Glomerular endothelial cell (primary cell): ENCODE results near the gene PROM1. TPM values are rescaled to one million over a fixed set of nuclear protein-coding genes. Genes with fewer than 3 reads are reported as not detected.

ENCODE experiments used
- DNase-seq: peaks from one replicate; pipeline ENCODE4 v3.0.0-alpha.2; 2011; ENCODE audit warnings: low read depth, low spot score; ENCODE audit errors: extremely low read depth
- total RNA-seq: library from RNA; depleted of rRNA; stranded (reverse); fragments of >200 nt; gene quantifications from 2 replicates; pipeline ENCODE4 v1.2.3, GENCODE V29; 2015

The PROM1 gene
- total RNA-seq, 1 donor from 2014 or later, result 5.4 TPM

DNA sequence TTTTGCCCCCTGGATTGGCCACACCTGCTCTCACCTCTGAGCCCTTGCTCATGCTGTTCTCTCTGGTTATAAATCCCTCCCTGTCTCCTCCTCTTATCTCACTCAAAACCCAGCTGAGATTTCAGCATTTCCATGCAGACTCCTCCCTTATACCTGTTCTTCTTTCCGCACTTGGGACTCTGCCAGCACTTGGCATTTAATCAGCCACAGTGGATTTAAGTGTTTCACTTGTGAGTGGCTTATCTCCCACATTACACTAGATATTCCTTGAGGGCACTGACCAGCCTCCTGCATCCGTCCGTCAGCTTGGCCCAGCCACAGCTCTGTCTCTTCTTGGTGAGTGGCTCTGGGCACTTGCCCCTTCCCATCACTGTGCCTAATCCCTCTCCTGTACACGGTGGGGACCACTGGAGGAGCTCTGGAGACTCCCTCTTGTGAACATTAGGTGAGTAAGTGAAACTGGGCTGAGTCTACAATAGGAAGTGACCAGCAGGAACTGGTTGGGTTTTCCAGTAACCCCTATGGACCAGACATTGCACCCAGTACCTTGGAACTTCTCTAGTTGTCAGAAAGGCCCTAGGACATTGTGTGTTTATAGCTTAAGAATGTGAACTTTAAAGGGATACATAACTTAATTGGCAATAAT, 165.2 kb downstream of the PROM1 start:
- DNase-seq, result no peak

Other genes with a start within 250 kb of the PROM1 start
- gene FGFBP1, start 145.3 kb downstream of the PROM1 start, total RNA-seq, result not detected in 2 replicates
- not detected in 2 replicates for gene FGFBP2, start 120.8 kb downstream of the PROM1 start, total RNA-seq
- gene TAPT1, start 142.4 kb upstream of the PROM1 start, total RNA-seq, result 4.8 and 14.4 TPM in 2 replicates